Measurements from ENCODE around the gene AKAP17A.

DNA sequence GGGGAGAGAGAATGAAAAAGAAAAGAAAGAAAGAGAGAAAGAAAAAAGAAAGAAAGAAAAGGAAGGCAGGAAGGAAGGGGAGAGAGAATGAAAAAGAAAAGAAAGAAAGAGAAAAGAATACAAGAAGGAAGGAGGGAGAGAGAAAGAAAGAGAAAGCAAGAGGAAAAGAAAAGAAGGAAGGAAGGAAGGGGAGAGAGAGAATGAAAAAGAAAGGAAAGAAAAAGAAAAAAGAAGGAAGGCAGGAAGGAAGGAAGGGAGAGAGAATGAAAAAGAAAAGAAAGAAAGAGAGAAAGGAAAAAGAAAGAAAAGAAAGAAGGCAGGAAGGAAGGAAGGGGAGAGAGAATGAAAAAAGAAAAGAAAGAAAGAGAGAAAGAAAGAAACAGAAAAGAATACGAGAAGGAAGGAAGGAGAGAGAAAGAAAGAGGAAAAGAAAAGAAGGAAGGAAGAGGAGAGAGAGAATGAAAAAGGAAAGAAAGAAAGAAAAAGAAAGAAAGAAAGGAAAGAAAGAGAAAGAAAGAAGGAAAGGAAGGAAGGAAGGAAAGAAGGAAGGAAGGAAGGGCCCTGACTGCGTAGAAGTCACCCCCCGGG lies 39.4 kb upstream of the AKAP17A start:
- TF ChIP-seq, protein P1, sequence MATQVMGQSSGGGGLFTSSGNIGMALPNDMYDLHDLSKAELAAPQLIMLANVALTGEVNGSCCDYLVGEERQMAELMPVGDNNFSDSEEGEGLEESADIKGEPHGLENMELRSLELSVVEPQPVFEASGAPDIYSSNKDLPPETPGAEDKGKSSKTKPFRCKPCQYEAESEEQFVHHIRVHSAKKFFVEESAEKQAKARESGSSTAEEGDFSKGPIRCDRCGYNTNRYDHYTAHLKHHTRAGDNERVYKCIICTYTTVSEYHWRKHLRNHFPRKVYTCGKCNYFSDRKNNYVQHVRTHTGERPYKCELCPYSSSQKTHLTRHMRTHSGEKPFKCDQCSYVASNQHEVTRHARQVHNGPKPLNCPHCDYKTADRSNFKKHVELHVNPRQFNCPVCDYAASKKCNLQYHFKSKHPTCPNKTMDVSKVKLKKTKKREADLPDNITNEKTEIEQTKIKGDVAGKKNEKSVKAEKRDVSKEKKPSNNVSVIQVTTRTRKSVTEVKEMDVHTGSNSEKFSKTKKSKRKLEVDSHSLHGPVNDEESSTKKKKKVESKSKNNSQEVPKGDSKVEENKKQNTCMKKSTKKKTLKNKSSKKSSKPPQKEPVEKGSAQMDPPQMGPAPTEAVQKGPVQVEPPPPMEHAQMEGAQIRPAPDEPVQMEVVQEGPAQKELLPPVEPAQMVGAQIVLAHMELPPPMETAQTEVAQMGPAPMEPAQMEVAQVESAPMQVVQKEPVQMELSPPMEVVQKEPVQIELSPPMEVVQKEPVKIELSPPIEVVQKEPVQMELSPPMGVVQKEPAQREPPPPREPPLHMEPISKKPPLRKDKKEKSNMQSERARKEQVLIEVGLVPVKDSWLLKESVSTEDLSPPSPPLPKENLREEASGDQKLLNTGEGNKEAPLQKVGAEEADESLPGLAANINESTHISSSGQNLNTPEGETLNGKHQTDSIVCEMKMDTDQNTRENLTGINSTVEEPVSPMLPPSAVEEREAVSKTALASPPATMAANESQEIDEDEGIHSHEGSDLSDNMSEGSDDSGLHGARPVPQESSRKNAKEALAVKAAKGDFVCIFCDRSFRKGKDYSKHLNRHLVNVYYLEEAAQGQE (IDR thresholded peaks at IDR 0.05; ENCODE audit: insufficient read depth in 1 of 2, low read depth in 2 of 2, low read length in 2 of 2): no peak
- no peak for TF ChIP-seq POLR2AphosphoS5 (IDR thresholded peaks at IDR 0.05; ENCODE audit: low read depth, low read length)
- no peak for TF ChIP-seq TAF1 (IDR thresholded peaks at IDR 0.05; ENCODE audit: borderline replicate concordance, insufficient read depth, low read length)
- TF ChIP-seq SIN3A (IDR thresholded peaks at IDR 0.05; ENCODE audit: borderline replicate concordance, insufficient read depth, low read length): no peak
- TF ChIP-seq FOXP2 (optimal IDR thresholded peaks at IDR 0.05; ENCODE audit: borderline replicate concordance, extremely low read depth, extremely low read length, insufficient read depth): no peak
